ENCODE results near the gene MYO15B. TPM values are rescaled to one million over a fixed set of nuclear protein-coding genes. Genes with fewer than 3 reads are reported as not detected.
"Not testable (repeated sequence)": the region's sequence is repeated elsewhere in the genome, so short reads cannot be mapped to it uniquely, and the experiment has no call there.

The MYO15B gene
- total RNA-seq, 1 experiment from 2014 or later = 58.4 TPM

GRCh38 chr17:75637143-75637538 is 49.5 kb downstream of the MYO15B start:
- peaks cover 43% of the 10 kb centered on the region for H3K36me3 Mint-ChIP-seq (ENCODE audit: insufficient read depth, unreplicated experiment)
- no peak for DNase-seq
- no peaks in the 10 kb centered on the region for H3K9me3 Mint-ChIP-seq (ENCODE audit: low read depth, unreplicated experiment)
- no peak for TF ChIP-seq CTCF (IDR thresholded peaks at IDR 0.05; ENCODE audit: unreplicated experiment)
- no peak overlapping the region for H3K4me3 Mint-ChIP-seq (ENCODE audit: low read depth, unreplicated experiment)
- BruUV-seq (replicated peaks) = no TSS peak
- no peak overlapping the region for H3K27ac Mint-ChIP-seq (ENCODE audit: unreplicated experiment)
- no peaks in the 10 kb centered on the region for H3K27me3 Mint-ChIP-seq (ENCODE audit: unreplicated experiment)
- H3K4me1 Mint-ChIP-seq (ENCODE audit: low read depth, unreplicated experiment) = peaks cover 44% of the 10 kb centered on the region
- CTCF ChIA-PET = interaction anchor here (0.9 to 1.3 kb wide), 2 partner anchors 9 to 15 kb away, joined by 3 to 5 read pairs; a partner anchor contains a TSS
- intact Hi-C loops (cut with micrococcal nuclease; ENCODE audit: unreplicated experiment) = no loop called here

GRCh38 chr17:75637551-75637950 is 50.0 kb downstream of the MYO15B start:
- no peak for DNase-seq
- Mint-ChIP-seq H3K36me3 (ENCODE audit: insufficient read depth, unreplicated experiment) (peaks cover 46% of the 10 kb centered on the region), H3K4me1 (ENCODE audit: low read depth, unreplicated experiment) (peaks cover 48% of the 10 kb centered on the region), H3K4me3 (ENCODE audit: low read depth, unreplicated experiment) (no peak overlapping the region), H3K27ac (ENCODE audit: unreplicated experiment) (no peak overlapping the region), H3K27me3 (ENCODE audit: unreplicated experiment) (no peaks in the 10 kb centered on the region), H3K9me3 (ENCODE audit: low read depth, unreplicated experiment) (no peaks in the 10 kb centered on the region)
- CTCF ChIA-PET = no interaction called here
- intact Hi-C loops (cut with micrococcal nuclease; ENCODE audit: unreplicated experiment) = no loop called here
- no peak for TF ChIP-seq CTCF (IDR thresholded peaks at IDR 0.05; ENCODE audit: unreplicated experiment)
- no TSS peak for BruUV-seq (replicated peaks)

GRCh38 chr17:75638039-75638438 is 50.4 kb downstream of the MYO15B start:
- H3K27me3 Mint-ChIP-seq (ENCODE audit: unreplicated experiment); H3K27ac Mint-ChIP-seq (ENCODE audit: unreplicated experiment); H3K9me3 Mint-ChIP-seq (ENCODE audit: low read depth, unreplicated experiment); intact Hi-C loops (cut with micrococcal nuclease; ENCODE audit: unreplicated experiment); CTCF ChIA-PET; H3K4me3 Mint-ChIP-seq (ENCODE audit: low read depth, unreplicated experiment); DNase-seq; BruUV-seq (replicated peaks): not testable (repeated sequence)
- Mint-ChIP-seq H3K4me1 (ENCODE audit: low read depth, unreplicated experiment) (peaks cover 51% of the 10 kb centered on the region), H3K36me3 (ENCODE audit: insufficient read depth, unreplicated experiment) (peaks cover 51% of the 10 kb centered on the region)

GRCh38 chr17:75638893-75639292 is 51.3 kb downstream of the MYO15B start:
- Mint-ChIP-seq H3K27ac (ENCODE audit: unreplicated experiment) (peak overlapping the region; percentile 83), H3K36me3 (ENCODE audit: insufficient read depth, unreplicated experiment) (peaks cover 50% of the 10 kb centered on the region), H3K4me3 (ENCODE audit: low read depth, unreplicated experiment) (no peak overlapping the region), H3K27me3 (ENCODE audit: unreplicated experiment) (no peaks in the 10 kb centered on the region), H3K4me1 (ENCODE audit: low read depth, unreplicated experiment) (peaks cover 43% of the 10 kb centered on the region), H3K9me3 (ENCODE audit: low read depth, unreplicated experiment) (no peaks in the 10 kb centered on the region)
- TSS peak; percentile 33 for BruUV-seq (replicated peaks)
- no peak for DNase-seq
- no peak for TF ChIP-seq CTCF (IDR thresholded peaks at IDR 0.05; ENCODE audit: unreplicated experiment)
- intact Hi-C loops (cut with micrococcal nuclease; ENCODE audit: unreplicated experiment) = no loop called here
- CTCF ChIA-PET = interaction anchor here (1.2 to 1.6 kb wide), 2 partner anchors 9 to 13 kb away, joined by 3 to 5 read pairs; no protein-coding TSS in a partner anchor

- peaks cover 38% of the 10 kb centered on the region for H3K4me1 Mint-ChIP-seq (ENCODE audit: low read depth, unreplicated experiment)
- DNase-seq = no peak
- H3K4me3 Mint-ChIP-seq (ENCODE audit: low read depth, unreplicated experiment) = no peak overlapping the region
- peaks cover 50% of the 10 kb centered on the region for H3K36me3 Mint-ChIP-seq (ENCODE audit: insufficient read depth, unreplicated experiment)
- H3K27me3 Mint-ChIP-seq (ENCODE audit: unreplicated experiment) = no peaks in the 10 kb centered on the region
- CTCF ChIA-PET = interaction anchor here (0.8 to 1.6 kb wide), 4 partner anchors 10 to 15 kb away, joined by 3 to 6 read pairs (median 4); no protein-coding TSS in a partner anchor
- BruUV-seq (replicated peaks) = no TSS peak
- H3K9me3 Mint-ChIP-seq (ENCODE audit: low read depth, unreplicated experiment) = no peaks in the 10 kb centered on the region
- H3K27ac Mint-ChIP-seq (ENCODE audit: unreplicated experiment) = peak overlapping the region; percentile 83
- intact Hi-C loops (cut with micrococcal nuclease; ENCODE audit: unreplicated experiment) = no loop called here
- no peak for TF ChIP-seq CTCF (IDR thresholded peaks at IDR 0.05; ENCODE audit: unreplicated experiment)
These were observed 51.7 kb downstream of the MYO15B start for GRCh38 chr17:75639327-75639726.

Data from Calu3 (cell line).